IMR-90 (cell line): ENCODE measurements around the gene SORL1. TPM values are rescaled to one million over a fixed set of nuclear protein-coding genes. Genes with fewer than 3 reads are reported as not detected.

Experiments used
- ATAC-seq: fragments of 200-7000 bp; cut with Tn5 transposase; 2 replicates; pipeline ENCODE4 v1.9.1; 2020; ENCODE audit warnings: low read depth, mild to moderate bottlenecking, moderate library complexity
- BruUV-seq: library from RNA; stranded (reverse); fragments of 400-500 nt; replicated peaks from 2 replicates; lab custom pipeline; 2021; lab: Mats Ljungman, UMichigan
- CTCF ChIA-PET: fragments of 300-600 bp; formaldehyde crosslinking; extraction: SDS; loops from one replicate; lab custom pipeline; 2021; ENCODE audit warnings: antibody characterized with exemption; lab: Yijun Ruan, JAX
- POLR2A ChIA-PET: fragments of 300-600 bp; sonication (Branson Sonifier 250); formaldehyde crosslinking; loops from one replicate; lab custom pipeline; 2022; ENCODE audit warnings: antibody characterized with exemption; ENCODE audit not compliant: unreplicated experiment; lab: Charles Lee
- DNase-seq: peaks from one replicate; pipeline ENCODE4 v3.0.0; 2013
- H2AFZ ChIP-seq: replicated peaks from 2 replicates; pipeline ENCODE3; 2013; ENCODE audit warnings: low read length, mild to moderate bottlenecking; ENCODE audit not compliant: poor library complexity
- H2AK5ac ChIP-seq: 2 replicates; pipeline ENCODE4 v1.6.1; 2013; ENCODE audit warnings: low read depth, low read length, inconsistent platforms
- H2AK9ac ChIP-seq: replicated peaks from 2 replicates; pipeline ENCODE3; 2013; ENCODE audit warnings: mild to moderate bottlenecking, low read depth, low read length, moderate library complexity; ENCODE audit not compliant: poor library complexity
- H2BK120ac ChIP-seq: 2 replicates; pipeline ENCODE4 v1.6.1; 2013; ENCODE audit warnings: low read depth, low read length, inconsistent platforms
- H2BK15ac ChIP-seq: 3 replicates; pipeline ENCODE4 v1.6.1; 2013; ENCODE audit warnings: low read depth, low read length, inconsistent platforms
- H2BK20ac ChIP-seq: 2 replicates; pipeline ENCODE4 v1.6.1; 2013; ENCODE audit warnings: low read depth, mild to moderate bottlenecking, inconsistent platforms, low read length, moderate library complexity
- H2BK5ac ChIP-seq: 2 replicates; pipeline ENCODE4 v1.6.1; 2013; ENCODE audit warnings: mild to moderate bottlenecking, low read depth, low read length, inconsistent platforms; ENCODE audit not compliant: poor library complexity, severe bottlenecking
- H3K14ac ChIP-seq: replicated peaks from 2 replicates; pipeline ENCODE4 v1.6.1; 2013; ENCODE audit warnings: low read depth, low read length, inconsistent platforms
- H3K18ac ChIP-seq: 2 replicates; pipeline ENCODE4 v1.6.1; 2013; ENCODE audit warnings: low read depth, low read length, control low read depth
- H3K23ac ChIP-seq: 2 replicates; pipeline ENCODE4 v1.6.1; 2013; ENCODE audit warnings: low read depth, low read length, inconsistent platforms
- H3K27ac ChIP-seq: 2 replicates; pipeline ENCODE4 v1.5.1; 2013; ENCODE audit warnings: mild to moderate bottlenecking, control low read depth, low read length; ENCODE audit not compliant: insufficient read depth
- H3K27me3 ChIP-seq: 2 replicates; pipeline ENCODE4 v1.6.1; 2013; ENCODE audit warnings: low read length; ENCODE audit not compliant: control insufficient read depth, insufficient read depth
- H3K36me3 ChIP-seq: 2 replicates; pipeline ENCODE4 v1.6.1; 2013; ENCODE audit warnings: low read length, mixed read lengths; ENCODE audit not compliant: control insufficient read depth, insufficient read depth
- H3K4ac ChIP-seq: 2 replicates; pipeline ENCODE4 v1.6.1; 2013; ENCODE audit warnings: low read depth, low read length, inconsistent platforms
- H3K4me1 ChIP-seq: 2 replicates; pipeline ENCODE4 v1.6.1; 2013; ENCODE audit warnings: low read length, mixed read lengths; ENCODE audit not compliant: control insufficient read depth, insufficient read depth
- H3K4me2 ChIP-seq: 2 replicates; pipeline ENCODE4 v1.6.1; 2013; ENCODE audit warnings: low read depth, mild to moderate bottlenecking, control low read depth, low read length, moderate library complexity
- H3K4me3 ChIP-seq: 2 replicates; pipeline ENCODE4 v1.5.1; 2013; ENCODE audit warnings: low read depth, mild to moderate bottlenecking, control low read depth, low read length, moderate library complexity; ENCODE audit not compliant: insufficient read depth
- H3K56ac ChIP-seq: 2 replicates; pipeline ENCODE4 v1.6.1; 2013; ENCODE audit warnings: low read length, inconsistent platforms; ENCODE audit not compliant: insufficient read depth; ENCODE audit errors: extremely low read depth
- H3K79me1 ChIP-seq, 2 experiments: 2 replicates each; pipeline ENCODE4 v1.6.1; 2013; ENCODE audit warnings: low read length in 2 of 2, inconsistent platforms in 1 of 2, low read depth in 1 of 2
- H3K9ac ChIP-seq: 2 replicates; pipeline ENCODE4 v1.6.1; 2013; ENCODE audit warnings: low read depth, low read length, control low read depth
- H3K9me1 ChIP-seq: 2 replicates; pipeline ENCODE4 v1.6.1; 2013; ENCODE audit warnings: low read length, inconsistent platforms; ENCODE audit not compliant: insufficient read depth
- H3K9me3 ChIP-seq: 2 replicates; pipeline ENCODE4 v1.6.1; 2013; ENCODE audit warnings: low read length; ENCODE audit not compliant: control insufficient read depth, insufficient read depth
- H4K20me1 ChIP-seq: 2 replicates; pipeline ENCODE4 v1.6.1; 2013; ENCODE audit warnings: low read length, inconsistent platforms; ENCODE audit not compliant: insufficient read depth
- H4K5ac ChIP-seq: 2 replicates; pipeline ENCODE4 v1.6.1; 2013; ENCODE audit warnings: mild to moderate bottlenecking, low read depth, low read length, control low read depth
- H4K8ac ChIP-seq, 2 experiments: 2 replicates each; pipeline ENCODE4 v1.6.1; 2013; ENCODE audit warnings: low read depth in 2 of 2, low read length in 2 of 2, control low read depth in 1 of 2, inconsistent platforms in 1 of 2
- H4K91ac ChIP-seq: 2 replicates; pipeline ENCODE4 v1.6.1; 2013; ENCODE audit warnings: low read depth, low read length, inconsistent platforms; ENCODE audit not compliant: insufficient read depth
- BHLHE40 ChIP-seq: fragments of 150-350 bp; IDR thresholded peaks from 2 replicates; pipeline ENCODE4 v1.6.1; 2016; ENCODE audit warnings: mild to moderate bottlenecking, low read depth, low read length
- CEBPB ChIP-seq: IDR thresholded peaks from 2 replicates; pipeline ENCODE4 v1.6.1; 2012; ENCODE audit warnings: low read depth, low read length, improper control_type of control experiment
- CHD1 ChIP-seq: IDR thresholded peaks from 2 replicates; pipeline ENCODE4 v1.6.1; 2012; ENCODE audit warnings: low read depth, low read length, improper control_type of control experiment
- FOS ChIP-seq: fragments of 150-350 bp; IDR thresholded peaks from 2 replicates; pipeline ENCODE4 v1.6.1; 2016; ENCODE audit warnings: low read depth, low read length
- MAFK ChIP-seq: IDR thresholded peaks from 2 replicates; pipeline ENCODE4 v1.6.1; 2012; ENCODE audit warnings: low read depth, low read length, improper control_type of control experiment
- MAZ ChIP-seq: IDR thresholded peaks from 2 replicates; pipeline ENCODE4 v1.6.1; 2012; ENCODE audit warnings: low read depth, mild to moderate bottlenecking, low read length, improper control_type of control experiment, moderate library complexity, borderline replicate concordance
- MXI1 ChIP-seq: IDR thresholded peaks from 2 replicates; pipeline ENCODE4 v1.6.1; 2012; ENCODE audit warnings: low read depth, mild to moderate bottlenecking, low read length, moderate library complexity, borderline replicate concordance
- NFE2L2 ChIP-seq: fragments of 150-350 bp; IDR thresholded peaks from 2 replicates; pipeline ENCODE4 v1.6.1; 2016; ENCODE audit warnings: low read depth, mild to moderate bottlenecking, low read length
- POLR2A ChIP-seq: IDR thresholded peaks from 2 replicates; pipeline ENCODE4 v1.6.1; 2012; ENCODE audit warnings: mild to moderate bottlenecking, low read depth, low read length
- RAD21 ChIP-seq: IDR thresholded peaks from 2 replicates; pipeline ENCODE4 v1.6.1; 2012; ENCODE audit warnings: low read length, improper control_type of control experiment
- RCOR1 ChIP-seq: IDR thresholded peaks from 2 replicates; pipeline ENCODE4 v1.6.1; 2012; ENCODE audit warnings: mild to moderate bottlenecking, low read length, improper control_type of control experiment; ENCODE audit not compliant: insufficient replicate concordance
- RFX5 ChIP-seq: IDR thresholded peaks from 2 replicates; pipeline ENCODE4 v1.8.0; 2012; ENCODE audit warnings: low read depth, mild to moderate bottlenecking, low read length, moderate library complexity
- SMC3 ChIP-seq: fragments of 150-350 bp; IDR thresholded peaks from 2 replicates; pipeline ENCODE4 v1.6.1; 2016; ENCODE audit warnings: low read depth, mild to moderate bottlenecking, antibody characterized with exemption, low read length, moderate library complexity
- USF2 ChIP-seq: fragments of 150-350 bp; IDR thresholded peaks from 2 replicates; pipeline ENCODE4 v1.6.1; 2017; ENCODE audit warnings: mild to moderate bottlenecking, antibody characterized with exemption, low read length, low read depth
- WGBS, 2 experiments: methylation state at CpG; one replicate each; pipeline versions ENCODE4 v1.1.5 to v1.1.7; 2013; ENCODE audit warnings: missing lambda C conversion rate in 2 of 2; ENCODE audit not compliant: insufficient read length in 1 of 2; ENCODE audit errors: extremely low coverage in 2 of 2; 5-methylcytosine and 5-hydroxymethylcytosine counted together
- dilution Hi-C: fragments of 300-500 bp; cut with HindIII; formaldehyde crosslinking; loops from one replicate; pipeline ENCODE4 v1.14.3; 2018; ENCODE audit warnings: low sequenced_read_pairs; ENCODE audit not compliant: unreplicated experiment
- in situ Hi-C: fragments of 300-500 bp; cut with MboI; formaldehyde crosslinking; loops from 3 replicates; pipeline ENCODE4 v1.14.3; 2019; ENCODE audit warnings: low sequenced_read_pairs, inconsistent platforms, mixed read lengths
- intact Hi-C: fragments of 100-400 bp; cut with micrococcal nuclease; formaldehyde crosslinking; loops from 2 replicates; pipeline ENCODE4 v1.10.0; 2022
- polyA plus RNA-seq, 3 experiments: library from polyadenylated mRNA; depleted of rRNA; stranded (reverse); fragments of >200 nt; gene quantifications; 2 replicates each; pipeline ENCODE4 v1.2.3, GENCODE V29; 2012; ENCODE audit warnings: low replicate concordance in 1 of 3
- total RNA-seq: library from RNA; depleted of rRNA; stranded (reverse); fragments of >200 nt; gene quantifications from 2 replicates; pipeline ENCODE4 v1.2.3, GENCODE V29; 2012
- TF ChIP-seq, protein P1 (sequence below): fragments of 150-350 bp; IDR thresholded peaks from 2 replicates; pipeline ENCODE4 v1.6.1; 2016; ENCODE audit warnings: low read depth, mild to moderate bottlenecking, low read length, moderate library complexity, borderline replicate concordance
- TF ChIP-seq, protein P2 (sequence below): conservative IDR thresholded peaks from 2 replicates; pipeline ENCODE4 v1.5.1; 2012; ENCODE audit warnings: mild to moderate bottlenecking, low read depth, low read length, improper control_type of control experiment

The SORL1 gene
- total and polyA plus RNA-seq, 2 of the 4 experiments (the other 2 are of a cell fraction) = 1.0 to 2.0 TPM

DNA sequence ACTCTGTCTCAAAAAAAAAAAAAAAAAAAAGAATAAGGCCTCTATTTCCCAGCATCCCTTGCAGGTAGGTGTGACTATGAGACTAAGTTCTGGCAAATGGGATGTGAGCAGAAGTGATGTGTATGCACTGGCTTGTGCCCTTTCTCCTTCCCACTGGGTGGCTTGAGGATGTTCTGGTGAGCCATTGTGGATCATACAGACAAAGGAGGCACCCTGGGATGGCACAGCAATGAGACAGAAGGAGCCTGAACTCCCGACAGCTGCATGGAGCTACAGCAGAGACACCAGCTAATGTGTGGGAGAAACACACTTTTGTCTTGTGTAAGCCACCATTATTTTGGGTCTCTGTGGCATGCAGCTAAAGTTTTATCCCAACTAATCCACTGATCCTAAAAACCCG, 10.6 kb upstream of the SORL1 start:
- H3K18ac ChIP-seq = no peak overlapping the region
- no peaks in the 10 kb centered on the region; the same call in 1 of the 2 replicates for H3K4me1 ChIP-seq
- no peaks in the 10 kb centered on the region for H3K9me1 ChIP-seq
- H3K23ac ChIP-seq = no peak overlapping the region
- POLR2A ChIA-PET = no interaction called here
- dilution Hi-C loops (no loop called here), intact Hi-C loops (no loop called here), in situ Hi-C loops (no loop called here)
- H3K27me3 ChIP-seq = peaks cover 17% of the 10 kb centered on the region
- H3K56ac ChIP-seq = no peak overlapping the region
- no peak overlapping the region for H2AK9ac ChIP-seq
- no peak overlapping the region for H2BK15ac ChIP-seq
- no peaks in the 10 kb centered on the region for H4K20me1 ChIP-seq
- H2AK5ac ChIP-seq = no peak overlapping the region
- no peak overlapping the region for H3K27ac ChIP-seq
- no peak overlapping the region for H4K8ac ChIP-seq
- no peak overlapping the region for H2BK5ac ChIP-seq
- no peak overlapping the region for H2AFZ ChIP-seq
- no peak overlapping the region for H2BK120ac ChIP-seq
- no TSS peak for BruUV-seq
- WGBS, 2 experiments = no CpG with 5 or more reads among the region's 2 CpGs
- CTCF ChIA-PET = no interaction called here
- no peak overlapping the region for H3K4me2 ChIP-seq
- DNase-seq = no peak
- H3K9me3 ChIP-seq = no peaks in the 10 kb centered on the region
- H3K14ac ChIP-seq = no peak overlapping the region
- H3K79me1 ChIP-seq = no peaks in the 10 kb centered on the region
- no peak overlapping the region for H3K4me3 ChIP-seq
- H2BK20ac ChIP-seq = no peak overlapping the region
- TF ChIP-seq CEBPB (no peak), RAD21 (no peak), MAFK (no peak), RFX5 (no peak), POLR2A (no peak), USF2 (no peak), CHD1 (no peak), SMC3 (no peak), BHLHE40 (no peak), FOS (no peak), RCOR1 (no peak), NFE2L2 (no peak), MAZ (no peak), MXI1 (no peak)
- TF ChIP-seq, protein P1, sequence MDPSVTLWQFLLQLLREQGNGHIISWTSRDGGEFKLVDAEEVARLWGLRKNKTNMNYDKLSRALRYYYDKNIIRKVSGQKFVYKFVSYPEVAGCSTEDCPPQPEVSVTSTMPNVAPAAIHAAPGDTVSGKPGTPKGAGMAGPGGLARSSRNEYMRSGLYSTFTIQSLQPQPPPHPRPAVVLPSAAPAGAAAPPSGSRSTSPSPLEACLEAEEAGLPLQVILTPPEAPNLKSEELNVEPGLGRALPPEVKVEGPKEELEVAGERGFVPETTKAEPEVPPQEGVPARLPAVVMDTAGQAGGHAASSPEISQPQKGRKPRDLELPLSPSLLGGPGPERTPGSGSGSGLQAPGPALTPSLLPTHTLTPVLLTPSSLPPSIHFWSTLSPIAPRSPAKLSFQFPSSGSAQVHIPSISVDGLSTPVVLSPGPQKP = no peak
- TF ChIP-seq, protein P2, sequence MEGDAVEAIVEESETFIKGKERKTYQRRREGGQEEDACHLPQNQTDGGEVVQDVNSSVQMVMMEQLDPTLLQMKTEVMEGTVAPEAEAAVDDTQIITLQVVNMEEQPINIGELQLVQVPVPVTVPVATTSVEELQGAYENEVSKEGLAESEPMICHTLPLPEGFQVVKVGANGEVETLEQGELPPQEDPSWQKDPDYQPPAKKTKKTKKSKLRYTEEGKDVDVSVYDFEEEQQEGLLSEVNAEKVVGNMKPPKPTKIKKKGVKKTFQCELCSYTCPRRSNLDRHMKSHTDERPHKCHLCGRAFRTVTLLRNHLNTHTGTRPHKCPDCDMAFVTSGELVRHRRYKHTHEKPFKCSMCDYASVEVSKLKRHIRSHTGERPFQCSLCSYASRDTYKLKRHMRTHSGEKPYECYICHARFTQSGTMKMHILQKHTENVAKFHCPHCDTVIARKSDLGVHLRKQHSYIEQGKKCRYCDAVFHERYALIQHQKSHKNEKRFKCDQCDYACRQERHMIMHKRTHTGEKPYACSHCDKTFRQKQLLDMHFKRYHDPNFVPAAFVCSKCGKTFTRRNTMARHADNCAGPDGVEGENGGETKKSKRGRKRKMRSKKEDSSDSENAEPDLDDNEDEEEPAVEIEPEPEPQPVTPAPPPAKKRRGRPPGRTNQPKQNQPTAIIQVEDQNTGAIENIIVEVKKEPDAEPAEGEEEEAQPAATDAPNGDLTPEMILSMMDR = no peak
- H3K4ac ChIP-seq = no peak overlapping the region
- H4K5ac ChIP-seq = no peak overlapping the region
- no peak overlapping the region for H4K91ac ChIP-seq
- no peaks in the 10 kb centered on the region for H3K36me3 ChIP-seq
- H3K9ac ChIP-seq = no peak overlapping the region
- ATAC-seq = no peak
